Stimulated activated CD8-positive, alpha-beta memory T cell treated with anti-CD3 and anti-CD28 coated beads, Interleukin-7, amount 100 ng/mL, for 1 hour (primary cell): ENCODE results near the gene MUC2.

ENCODE experiments used
- DNase-seq, 2 donors: peaks; one replicate each; pipeline ENCODE4 v3.0.0-alpha.2; 2020; ENCODE audit warnings: low read depth in 2 of 2

The MUC2 gene

DNA sequence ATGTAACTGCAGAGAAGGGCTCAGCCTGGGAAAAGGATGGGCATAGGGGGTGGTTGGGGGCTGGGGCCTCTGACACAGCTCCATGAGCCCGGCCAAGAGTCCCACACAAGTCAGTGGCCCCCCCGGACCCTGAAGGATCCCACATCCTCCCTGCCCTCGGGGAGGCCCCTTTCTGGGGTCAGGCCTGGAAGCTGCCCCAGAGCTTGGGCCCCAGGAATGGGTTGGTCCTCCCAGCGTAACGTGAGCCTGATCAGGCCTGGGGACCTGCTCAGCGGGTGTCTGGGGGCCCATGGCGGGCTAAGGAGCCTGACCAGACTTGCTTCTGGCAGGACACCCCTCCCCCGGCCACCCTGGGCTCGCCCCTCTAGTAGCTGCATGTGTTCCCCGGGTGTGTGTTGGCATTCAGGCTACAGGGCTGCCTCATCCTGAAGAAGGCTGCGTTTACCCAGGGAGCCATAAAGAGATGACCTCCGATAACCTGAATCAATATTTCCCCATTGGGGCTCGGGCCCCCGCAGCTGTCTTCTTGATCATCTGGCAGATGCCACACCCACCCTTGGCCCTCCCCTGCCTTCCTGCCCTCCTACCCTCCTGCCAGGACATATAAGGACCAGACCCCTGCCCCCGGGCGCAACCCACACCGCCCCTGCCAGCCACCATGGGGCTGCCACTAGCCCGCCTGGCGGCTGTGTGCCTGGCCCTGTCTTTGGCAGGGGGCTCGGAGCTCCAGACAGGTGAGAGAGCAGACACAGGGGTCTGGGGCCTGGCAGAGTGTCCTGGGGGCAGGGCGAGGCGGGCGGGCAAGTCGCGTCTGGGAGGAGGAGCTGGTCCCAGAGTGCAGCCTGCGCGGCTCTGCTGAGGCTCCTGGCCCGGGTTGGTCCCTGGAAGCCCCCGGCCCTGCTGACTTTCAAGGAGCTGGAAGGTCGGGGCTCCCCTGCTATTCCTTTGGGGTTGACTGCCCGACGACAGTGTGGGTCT is at the start of gene MUC2:
TSS of gene MUC2 (plus strand) at position 631 of the 978 bp plus-strand sequence.
- DNase-seq = no peak

DNA sequence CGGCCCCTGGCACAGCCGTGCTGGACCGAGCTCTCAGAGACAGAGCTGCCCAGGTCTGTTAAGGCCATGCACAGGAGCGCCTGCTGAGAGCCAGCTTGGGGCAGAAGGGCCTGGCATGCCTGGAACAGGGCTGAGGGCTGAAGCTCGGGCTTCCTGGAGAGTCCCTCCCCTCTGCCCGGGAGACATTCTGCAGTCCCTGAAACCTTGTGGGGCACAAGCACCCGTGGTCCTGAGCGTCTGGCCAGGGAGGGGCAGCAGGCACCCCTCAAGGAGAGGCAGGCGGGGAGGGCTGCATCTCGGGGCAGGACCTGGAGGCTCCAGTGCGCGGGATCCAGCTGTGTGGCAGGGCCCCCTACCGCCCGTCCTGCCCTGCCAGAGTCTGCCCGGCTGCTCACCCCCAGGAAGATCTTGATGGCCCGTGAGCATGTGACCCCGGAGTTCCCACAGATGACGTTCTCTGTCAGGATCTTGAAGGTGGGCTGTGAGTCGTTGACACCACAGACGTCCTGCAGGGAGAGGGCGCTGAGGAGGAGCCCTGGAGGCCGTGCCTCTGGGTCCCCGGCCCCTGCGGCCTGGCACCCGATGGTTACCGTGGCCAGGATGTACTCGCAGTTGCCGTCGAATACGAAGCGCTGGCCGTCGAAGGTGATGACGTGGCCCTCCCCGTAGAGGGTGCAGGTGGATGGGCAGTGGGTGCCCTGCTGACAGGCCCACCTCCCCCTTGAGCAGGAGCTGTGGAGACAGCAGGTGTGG is 49.1 kb upstream of the MUC2 start:
- DNase-seq = no peak

DNA sequence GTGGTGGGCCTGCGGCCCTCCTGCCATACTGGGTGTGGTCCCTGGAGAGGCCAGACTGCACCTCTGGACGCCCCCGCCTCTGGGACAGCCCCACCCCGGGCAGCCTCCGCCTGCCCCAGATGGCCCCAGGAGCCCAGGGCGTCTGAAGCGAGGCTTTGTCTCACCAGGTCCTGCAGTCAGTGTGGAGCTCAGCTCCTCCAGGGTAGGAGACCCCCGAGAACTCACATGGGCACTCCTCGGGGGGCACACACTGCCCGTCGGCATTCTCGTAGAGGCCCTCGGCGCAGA is 48.6 kb upstream of the MUC2 start:
- DNase-seq = no peak

GRCh38 chr11:1026641-1027482 is 47.8 kb upstream of the MUC2 start:
- no peak for DNase-seq

DNA sequence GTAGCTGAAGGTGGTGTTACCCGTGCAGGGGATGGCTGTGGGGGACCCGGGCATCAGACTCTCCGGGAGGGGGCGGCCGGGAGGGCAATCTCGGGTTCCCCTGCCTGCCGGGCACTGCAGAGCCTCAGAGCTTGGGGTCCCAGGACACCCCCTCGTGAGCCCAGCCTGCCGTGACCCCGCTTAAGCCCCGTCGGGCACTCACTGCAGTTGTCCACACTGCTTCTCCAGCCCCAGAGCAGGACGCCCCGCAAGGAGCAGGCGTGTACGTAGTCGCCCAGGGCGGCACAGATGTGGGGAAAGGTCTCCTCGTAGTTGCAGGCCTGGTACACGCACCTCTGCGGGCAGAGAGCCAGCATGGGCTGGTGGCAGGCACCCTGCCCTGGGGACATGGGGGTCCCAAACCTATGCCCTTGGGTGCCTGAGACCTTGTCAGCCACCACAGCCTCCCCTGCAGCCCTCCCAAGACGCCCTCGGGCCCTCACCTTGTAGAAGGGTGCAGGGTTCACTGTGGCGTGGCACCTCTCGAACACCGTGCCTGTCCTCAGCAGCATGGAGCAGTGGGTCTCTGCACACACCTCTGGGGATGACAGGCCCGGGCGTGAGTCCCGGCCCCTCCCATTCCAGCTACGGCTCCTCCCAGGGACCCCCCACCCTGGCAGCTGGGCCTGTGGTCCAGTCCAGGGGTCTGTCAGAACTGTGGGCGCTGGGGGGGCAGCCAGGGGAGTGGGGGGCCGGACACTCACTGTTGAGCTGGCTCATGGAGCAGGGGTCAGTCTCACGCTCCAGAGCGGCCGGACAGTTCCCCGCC is 47.0 kb upstream of the MUC2 start:
- DNase-seq = no peak

GRCh38 chr11:1028291-1028540 is 46.5 kb upstream of the MUC2 start:
- no peak for DNase-seq

DNA sequence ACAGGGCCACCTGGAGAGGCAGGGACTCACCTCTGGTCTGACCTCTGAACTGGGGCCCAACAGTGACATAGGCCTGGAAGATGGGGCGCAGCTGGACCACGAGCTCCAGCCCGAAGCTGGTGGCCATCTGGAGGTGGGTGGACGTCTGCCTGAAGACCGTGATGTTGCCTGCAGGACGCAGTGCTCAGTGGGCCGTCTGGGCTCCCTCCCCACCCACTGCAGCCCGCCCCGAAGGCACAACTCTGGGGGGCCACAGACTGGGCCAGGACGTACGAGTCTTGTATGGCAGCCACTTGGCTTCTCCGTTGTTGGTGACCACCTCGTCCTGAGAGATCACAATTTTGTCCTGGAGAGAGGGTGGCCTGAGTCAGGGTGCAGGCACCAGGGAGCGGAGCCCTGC is 46.1 kb upstream of the MUC2 start:
- no peak for DNase-seq

GRCh38 chr11:1029051-1029450 is 45.6 kb upstream of the MUC2 start:
- DNase-seq = no peak

- no peak for DNase-seq
These were observed 45.0 kb upstream of the MUC2 start for GRCh38 chr11:1029654-1030053.

GRCh38 chr11:1030086-1030485 is 44.6 kb upstream of the MUC2 start:
- DNase-seq = no peak

DNA sequence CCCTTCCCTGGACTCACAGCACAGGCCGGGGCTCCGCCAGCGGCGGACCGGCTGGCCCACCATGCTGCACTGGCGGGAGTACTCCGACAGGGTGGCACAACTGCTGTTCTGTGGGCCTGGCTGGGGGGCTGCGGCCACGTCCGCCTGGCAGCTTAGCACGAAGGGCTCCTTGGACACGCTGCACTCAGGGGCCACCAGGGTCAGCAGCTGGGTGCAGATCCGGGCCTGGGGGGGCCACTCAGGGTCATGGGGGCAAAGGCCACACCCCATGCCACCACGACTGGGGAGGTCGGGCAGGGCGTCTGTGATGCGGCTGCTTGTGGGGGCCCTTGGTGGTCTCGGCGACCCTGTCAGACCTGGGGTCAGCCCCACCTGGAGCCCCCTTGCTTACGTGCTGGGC is 44.1 kb upstream of the MUC2 start:
- DNase-seq = no peak

DNA sequence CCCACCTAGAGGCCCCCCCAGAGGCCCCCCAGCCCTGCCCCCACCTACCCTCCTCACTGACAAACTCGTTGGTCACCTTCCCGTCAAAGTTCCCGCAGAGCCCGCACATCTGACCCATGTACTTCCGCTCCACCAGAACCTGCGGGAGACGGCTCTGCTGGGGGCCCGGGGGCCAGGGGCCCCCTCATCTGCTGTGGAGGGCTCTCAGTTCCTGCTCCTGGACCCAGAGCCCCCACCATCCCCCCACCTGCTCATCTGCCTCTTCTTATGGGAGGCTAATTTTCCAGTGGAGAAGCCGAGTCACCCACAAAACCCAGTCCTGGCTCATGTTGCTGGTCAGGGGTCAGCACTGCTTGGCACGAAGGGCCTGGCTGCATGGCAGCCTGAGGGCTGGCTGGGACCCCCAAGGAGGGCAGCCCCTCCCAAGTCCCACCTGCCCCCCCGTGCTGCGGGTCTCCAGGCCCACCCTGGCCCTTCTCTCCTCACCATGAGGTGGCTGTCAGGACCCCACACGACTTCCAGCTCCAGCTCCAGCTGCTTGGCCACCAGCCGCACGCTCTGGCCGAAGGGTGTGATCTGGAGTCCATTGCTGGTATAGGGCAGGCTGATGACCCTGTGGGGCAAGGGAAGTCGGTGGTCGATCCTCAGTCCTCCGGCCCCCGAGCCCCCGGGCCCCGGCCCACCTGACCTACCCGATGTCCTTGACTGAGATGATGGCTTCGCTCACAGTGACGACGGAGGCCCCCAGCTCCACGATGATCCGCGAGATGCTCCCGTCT is 43.4 kb upstream of the MUC2 start:
- DNase-seq = no peak

GRCh38 chr11:1032310-1032891 is 42.3 kb upstream of the MUC2 start:
- DNase-seq = no peak

- no peak for DNase-seq
These were observed 41.5 kb upstream of the MUC2 start for GRCh38 chr11:1033016-1033798.

DNA sequence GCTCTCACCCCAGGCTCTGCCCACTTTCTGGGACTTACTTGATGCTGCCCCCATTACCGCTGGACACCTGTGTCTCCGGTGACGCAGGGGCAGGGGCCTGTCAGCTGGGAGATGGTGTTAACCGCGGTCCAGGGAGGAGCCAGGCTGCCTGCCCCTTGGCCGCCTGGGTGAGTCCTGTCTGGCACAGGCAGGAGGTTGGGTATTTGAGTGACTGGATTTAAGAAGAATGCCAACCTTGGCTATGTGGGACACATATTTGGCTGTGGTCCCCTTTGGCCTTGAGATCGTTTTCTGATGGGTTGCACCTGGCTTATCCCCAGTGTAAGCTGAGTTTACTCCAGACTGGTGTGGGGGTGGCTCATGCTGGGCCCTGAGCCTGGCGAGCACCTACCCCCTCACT is 40.7 kb upstream of the MUC2 start:
- DNase-seq = no peak

GRCh38 chr11:1034456-1035295 is 40.0 kb upstream of the MUC2 start:
- no peak for DNase-seq

- DNase-seq = no peak
These were observed 38.9 kb upstream of the MUC2 start for GRCh38 chr11:1035577-1036283.

DNA sequence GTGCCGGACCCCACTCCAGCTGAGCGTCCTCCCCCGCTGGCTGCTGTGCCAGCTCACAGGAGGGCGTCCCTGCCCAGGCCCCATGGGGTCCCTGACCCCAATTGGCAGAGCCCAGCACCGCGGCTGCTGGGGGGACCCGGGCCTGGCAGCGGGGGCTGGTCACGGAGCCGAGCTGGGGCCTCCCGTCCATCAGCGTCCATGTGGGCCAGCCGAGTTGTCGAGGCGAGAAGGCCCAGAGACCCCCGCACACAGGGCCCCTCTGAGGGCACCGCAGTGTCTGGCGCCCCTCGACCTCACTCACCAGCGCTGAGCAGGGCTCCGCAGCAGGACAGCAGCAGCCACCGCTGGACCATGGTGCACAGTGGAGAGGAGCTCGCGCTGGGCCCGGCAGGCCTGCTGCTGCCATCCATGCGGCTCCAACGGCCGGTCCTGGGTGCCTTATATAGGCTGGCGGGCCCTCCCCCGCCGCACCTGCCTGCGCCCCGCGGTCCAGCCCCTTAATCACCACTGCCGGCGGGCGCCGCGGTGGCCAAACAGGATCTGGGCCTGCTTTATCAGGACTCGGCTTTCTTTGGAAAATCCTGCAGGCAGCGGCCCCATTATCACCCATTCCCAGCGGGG is 38.3 kb upstream of the MUC2 start, which contains the start of gene MUC6:
TSS of gene MUC6 (minus strand) at position 416 of the 621 bp plus-strand sequence. CDS start at position 353, 63 bp downstream.
- no peak for DNase-seq
